ENCODE results near the gene MYF6. TPM values are rescaled to one million over a fixed set of nuclear protein-coding genes. Genes with fewer than 3 reads are reported as not detected.
"Not testable (repeated sequence)": the region's sequence is repeated elsewhere in the genome, so short reads cannot be mapped to it uniquely, and the experiment has no call there.

MYF6 gene
- not detected in 2 replicates for total RNA-seq (2022)
- not detected for Bru-seq, nascent RNA
- not detected for BruChase-seq, experiment 1, labeled RNA remaining after a 6-hour chase
- BruChase-seq, experiment 2, labeled RNA remaining after a 2-hour chase, result not detected
- long read RNA-seq, result 0 reads

- no peak within 1 kb of the TSS for H3K27ac Mint-ChIP-seq (ENCODE audit: low read depth, unreplicated experiment)
- POLR2A ChIA-PET, result no interaction called here
- peaks cover 11% of the 10 kb centered on the region for H3K4me1 Mint-ChIP-seq (ENCODE audit: insufficient read depth, unreplicated experiment)
- TF ChIP-seq CTCF (IDR thresholded peaks at IDR 0.05; ENCODE audit: unreplicated experiment), result no peak
- no TSS peak for BruUV-seq (replicated peaks)
- no peak within 1 kb of the TSS for H3K4me3 Mint-ChIP-seq (ENCODE audit: unreplicated experiment)
- no peaks in the 10 kb centered on the region for H3K9me3 Mint-ChIP-seq (ENCODE audit: unreplicated experiment)
- intact Hi-C loops (cut with micrococcal nuclease), result no loop called here
- H3K27me3 Mint-ChIP-seq (ENCODE audit: insufficient read depth, unreplicated experiment), result no peaks in the 10 kb centered on the region
- H3K36me3 Mint-ChIP-seq (ENCODE audit: insufficient read depth, unreplicated experiment), result no peaks in the 10 kb centered on the region
- CTCF ChIA-PET, result interaction anchor here (1.0 kb wide), 1 partner anchor 10 kb away, joined by 3 read pairs; no protein-coding TSS in a partner anchor
- DNase-seq (ENCODE audit: unreplicated experiment), result no peak
Measured at GRCh38 chr12:80707126-80707829, at the start of gene MYF6. MYF6 (plus strand) TSS chr12:80707634; CDS start chr12:80707720, 86 bp downstream.

GRCh38 chr12:80659512-80660063 lies 47.8 kb upstream of the MYF6 start:
- no TSS peak for BruUV-seq (replicated peaks)
- H3K4me1 Mint-ChIP-seq (ENCODE audit: insufficient read depth, unreplicated experiment), result no peaks in the 10 kb centered on the region

GRCh38 chr12:80662586-80662985 lies 44.8 kb upstream of the MYF6 start:
- CTCF ChIA-PET, result interaction anchor here (0.6 kb wide), 1 partner anchor 222 kb away, joined by 5 read pairs; no protein-coding TSS in a partner anchor
- POLR2A ChIA-PET, result no interaction called here
- intact Hi-C loops (cut with micrococcal nuclease), result no loop called here
- Mint-ChIP-seq H3K9me3 (ENCODE audit: unreplicated experiment) (no peaks in the 10 kb centered on the region), H3K4me3 (ENCODE audit: unreplicated experiment) (no peak overlapping the region), H3K27me3 (ENCODE audit: insufficient read depth, unreplicated experiment) (peaks cover 32% of the 10 kb centered on the region), H3K36me3 (ENCODE audit: insufficient read depth, unreplicated experiment) (no peaks in the 10 kb centered on the region), H3K27ac (ENCODE audit: low read depth, unreplicated experiment) (no peak overlapping the region), H3K4me1 (ENCODE audit: insufficient read depth, unreplicated experiment) (no peaks in the 10 kb centered on the region)
- DNase-seq (ENCODE audit: unreplicated experiment), result no peak
- no TSS peak for BruUV-seq (replicated peaks)
- TF ChIP-seq CTCF (IDR thresholded peaks at IDR 0.05; ENCODE audit: unreplicated experiment), result no peak

More at GRCh38 chr12:80659512-80660063, 47.8 kb upstream of the MYF6 start:
- Mint-ChIP-seq H3K27me3 (ENCODE audit: insufficient read depth, unreplicated experiment) (peaks cover 50% of the 10 kb centered on the region), H3K9me3 (ENCODE audit: unreplicated experiment) (no peaks in the 10 kb centered on the region), H3K4me3 (ENCODE audit: unreplicated experiment) (no peak overlapping the region), H3K36me3 (ENCODE audit: insufficient read depth, unreplicated experiment) (no peaks in the 10 kb centered on the region), H3K27ac (ENCODE audit: low read depth, unreplicated experiment) (no peak overlapping the region)
- intact Hi-C loops (cut with micrococcal nuclease), result no loop called here
- DNase-seq (ENCODE audit: unreplicated experiment), result no peak
- POLR2A ChIA-PET, result no interaction called here
- CTCF ChIA-PET, result no interaction called here
- TF ChIP-seq CTCF (IDR thresholded peaks at IDR 0.05; ENCODE audit: unreplicated experiment), result no peak

- H3K9me3 Mint-ChIP-seq (ENCODE audit: unreplicated experiment), result no peaks in the 10 kb centered on the region
- no peak for DNase-seq (ENCODE audit: unreplicated experiment)
- no peaks in the 10 kb centered on the region for H3K4me1 Mint-ChIP-seq (ENCODE audit: insufficient read depth, unreplicated experiment)
- no peak overlapping the region for H3K4me3 Mint-ChIP-seq (ENCODE audit: unreplicated experiment)
- H3K27ac Mint-ChIP-seq (ENCODE audit: low read depth, unreplicated experiment), result no peak overlapping the region
- POLR2A ChIA-PET, result no interaction called here
- H3K27me3 Mint-ChIP-seq (ENCODE audit: insufficient read depth, unreplicated experiment), result peaks cover 55% of the 10 kb centered on the region
- CTCF ChIA-PET, result no interaction called here
- no peak for TF ChIP-seq CTCF (IDR thresholded peaks at IDR 0.05; ENCODE audit: unreplicated experiment)
- no TSS peak for BruUV-seq (replicated peaks)
- intact Hi-C loops (cut with micrococcal nuclease), result no loop called here
- H3K36me3 Mint-ChIP-seq (ENCODE audit: insufficient read depth, unreplicated experiment), result no peaks in the 10 kb centered on the region
Measured at GRCh38 chr12:80670214-80670613, 37.2 kb upstream of the MYF6 start.

- CTCF ChIA-PET, result interaction anchor here (0.6 kb wide), 2 partner anchors 35 to 55 kb away, joined by 3 to 4 read pairs; no protein-coding TSS in a partner anchor
- DNase-seq (ENCODE audit: unreplicated experiment); H3K27ac Mint-ChIP-seq (ENCODE audit: low read depth, unreplicated experiment); H3K4me3 Mint-ChIP-seq (ENCODE audit: unreplicated experiment); H3K9me3 Mint-ChIP-seq (ENCODE audit: unreplicated experiment); H3K36me3 Mint-ChIP-seq (ENCODE audit: insufficient read depth, unreplicated experiment); BruUV-seq (replicated peaks); POLR2A ChIA-PET; intact Hi-C loops (cut with micrococcal nuclease); H3K4me1 Mint-ChIP-seq (ENCODE audit: insufficient read depth, unreplicated experiment): not testable (repeated sequence)
- peaks cover 78% of the 10 kb centered on the region for H3K27me3 Mint-ChIP-seq (ENCODE audit: insufficient read depth, unreplicated experiment)
Measured at GRCh38 chr12:80676042-80676636, 31.3 kb upstream of the MYF6 start.
